Measurements from ENCODE around the gene STK39. TPM values are rescaled to one million over a fixed set of nuclear protein-coding genes. Genes with fewer than 3 reads are reported as not detected.

The STK39 gene
- total and polyA plus RNA-seq, 2 of the 4 experiments (the other 2 are of a cell fraction), result 11.8 to 16.4 TPM

DNA sequence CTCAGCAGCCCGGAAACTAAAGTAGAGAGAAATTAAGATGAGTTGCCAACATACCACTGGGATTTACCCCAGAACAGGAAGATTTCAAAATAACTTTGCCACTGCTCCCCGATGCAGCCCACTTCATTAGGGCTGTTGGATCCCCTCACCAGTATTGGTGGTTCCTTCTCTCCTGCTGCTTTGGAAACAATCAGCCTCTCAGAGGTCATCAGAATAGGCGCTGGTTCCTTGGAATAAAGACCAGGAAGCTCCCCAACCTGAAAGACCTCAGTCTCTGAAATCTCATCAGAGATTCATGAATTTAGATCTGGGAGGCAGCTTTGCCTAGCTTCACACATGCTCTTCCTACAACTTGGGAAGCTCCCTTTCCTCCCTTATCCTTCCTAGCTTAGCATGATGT lies 332.4 kb downstream of the STK39 start:
- H2BK15ac ChIP-seq (ENCODE audit: low read depth, low read length), result no peak overlapping the region
- ATAC-seq (ENCODE audit: low read depth), result no peak
- no peak overlapping the region for H2BK20ac ChIP-seq (ENCODE audit: low read depth, low read length)
- H3K9me1 ChIP-seq (ENCODE audit: insufficient read depth, low read length), result no peaks in the 10 kb centered on the region
- no peaks in the 10 kb centered on the region for H4K20me1 ChIP-seq (ENCODE audit: insufficient read depth, low read length)
- H3K18ac ChIP-seq (ENCODE audit: low read depth, low read length), result no peak overlapping the region
- intact Hi-C loops (cut with micrococcal nuclease) (no loop called here), dilution Hi-C loops (cut with HindIII; ENCODE audit: low sequenced_read_pairs, unreplicated experiment) (no loop called here), in situ Hi-C loops (cut with MboI; ENCODE audit: low sequenced_read_pairs) (no loop called here)
- no peak overlapping the region for H2AK9ac ChIP-seq (replicated peaks; ENCODE audit: low read depth, low read length, poor library complexity)
- no TSS peak for BruUV-seq (replicated peaks)
- no peaks in the 10 kb centered on the region for H3K9me3 ChIP-seq (ENCODE audit: control insufficient read depth, insufficient read depth, low read length)
- POLR2A ChIA-PET (ENCODE audit: unreplicated experiment), result no interaction called here
- H2AK5ac ChIP-seq (ENCODE audit: low read depth, low read length), result no peak overlapping the region
- TF ChIP-seq, protein P1, sequence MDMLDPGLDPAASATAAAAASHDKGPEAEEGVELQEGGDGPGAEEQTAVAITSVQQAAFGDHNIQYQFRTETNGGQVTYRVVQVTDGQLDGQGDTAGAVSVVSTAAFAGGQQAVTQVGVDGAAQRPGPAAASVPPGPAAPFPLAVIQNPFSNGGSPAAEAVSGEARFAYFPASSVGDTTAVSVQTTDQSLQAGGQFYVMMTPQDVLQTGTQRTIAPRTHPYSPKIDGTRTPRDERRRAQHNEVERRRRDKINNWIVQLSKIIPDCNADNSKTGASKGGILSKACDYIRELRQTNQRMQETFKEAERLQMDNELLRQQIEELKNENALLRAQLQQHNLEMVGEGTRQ (IDR thresholded peaks at IDR 0.05; ENCODE audit: low read depth, low read length), result no peak
- no peak for TF ChIP-seq POLR2A (IDR thresholded peaks at IDR 0.05; ENCODE audit: low read depth, low read length)
- no peak for TF ChIP-seq BHLHE40 (IDR thresholded peaks at IDR 0.05; ENCODE audit: low read depth, low read length)
- no peak for TF ChIP-seq FOS (IDR thresholded peaks at IDR 0.05; ENCODE audit: low read depth, low read length)
- no peak for TF ChIP-seq CHD1 (IDR thresholded peaks at IDR 0.05; ENCODE audit: low read depth, low read length)
- no peak for TF ChIP-seq RAD21 (IDR thresholded peaks at IDR 0.05; ENCODE audit: low read length)
- H3K79me1 ChIP-seq (ENCODE audit: low read depth in 1 of 2, low read length in 2 of 2), result no peaks in the 10 kb centered on the region
- no peak overlapping the region for H4K5ac ChIP-seq (ENCODE audit: low read depth, low read length)
- DNase-seq, result no peak
- H3K14ac ChIP-seq (replicated peaks; ENCODE audit: low read depth, low read length), result no peak overlapping the region
- H2BK120ac ChIP-seq (ENCODE audit: low read depth, low read length), result no peak overlapping the region
- H3K4me3 ChIP-seq (ENCODE audit: insufficient read depth, low read depth, low read length), result no peak overlapping the region
- no peak overlapping the region for H2AFZ ChIP-seq (replicated peaks; ENCODE audit: low read length, poor library complexity)
- no peaks in the 10 kb centered on the region for H3K36me3 ChIP-seq (ENCODE audit: control insufficient read depth, insufficient read depth, low read length)
- WGBS, 2 experiments (ENCODE audit: extremely low coverage in 2 of 2, insufficient read length in 1 of 2), result 100% methylated on average over 1 of the region's 3 CpGs; no CpG with 5 or more reads in 1 of the 2 experiments
- no peak overlapping the region for H3K56ac ChIP-seq (ENCODE audit: extremely low read depth, insufficient read depth, low read length)
- H4K8ac ChIP-seq (ENCODE audit: low read depth in 2 of 2, low read length in 2 of 2), result no peak overlapping the region
- no peak overlapping the region for H4K91ac ChIP-seq (ENCODE audit: insufficient read depth, low read depth, low read length)
- H3K23ac ChIP-seq (ENCODE audit: low read depth, low read length), result no peak overlapping the region
- H3K27me3 ChIP-seq (ENCODE audit: control insufficient read depth, insufficient read depth, low read length), result no peaks in the 10 kb centered on the region
- H3K9ac ChIP-seq (ENCODE audit: low read depth, low read length), result no peak overlapping the region
- no peaks in the 10 kb centered on the region for H3K4me1 ChIP-seq (ENCODE audit: control insufficient read depth, insufficient read depth, low read length)
- CTCF ChIA-PET, result no interaction called here
- H3K4me2 ChIP-seq (ENCODE audit: low read depth, low read length), result no peak overlapping the region
- no peak overlapping the region for H2BK5ac ChIP-seq (ENCODE audit: low read depth, low read length, poor library complexity, severe bottlenecking)
- no peak overlapping the region for H3K4ac ChIP-seq (ENCODE audit: low read depth, low read length)
- H3K27ac ChIP-seq (ENCODE audit: insufficient read depth, low read length), result no peak overlapping the region
